Measurements from ENCODE around the gene COX19. TPM values are rescaled to one million over a fixed set of nuclear protein-coding genes. Genes with fewer than 3 reads are reported as not detected.

COX19 gene
- polyA plus RNA-seq, 3 donors: 7.4 to 15.0 (median 7.6) TPM

DNA sequence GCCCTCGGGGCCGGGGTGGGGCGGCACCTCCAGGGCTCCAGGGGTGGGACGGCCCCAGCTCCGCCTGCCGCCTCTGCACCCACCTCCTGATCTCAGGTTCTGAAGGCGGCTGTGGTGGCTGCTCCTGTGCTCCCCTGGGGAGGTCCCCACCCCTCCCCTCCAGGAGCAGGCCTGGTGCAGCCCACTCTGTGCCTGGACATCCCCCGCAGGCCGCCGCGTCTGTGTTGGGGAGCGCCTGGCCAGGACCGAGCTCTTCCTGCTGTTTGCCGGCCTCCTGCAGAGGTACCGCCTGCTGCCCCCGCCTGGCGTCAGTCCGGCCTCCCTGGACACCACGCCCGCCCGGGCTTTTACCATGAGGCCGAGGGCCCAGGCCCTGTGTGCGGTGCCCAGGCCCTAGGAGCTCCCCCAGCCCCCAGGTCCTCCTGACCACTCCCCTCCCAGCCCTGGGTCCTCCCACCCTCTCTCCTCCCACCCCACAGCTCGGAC lies 13.1 kb upstream of the COX19 start:
- peaks cover 0 to 2% (median 0%) of the 10 kb centered on the region in 7 donors for H3K9me3 Mint-ChIP-seq
- Histone ChIP-seq H3K4me2 (replicated peaks; ENCODE audit: extremely low read depth, low read length, poor library complexity, severe bottlenecking) (no peak overlapping the region), H3K9ac (ENCODE audit: insufficient read depth, low read length, poor library complexity, severe bottlenecking) (no peak overlapping the region), H2AFZ (ENCODE audit: insufficient read depth, low read depth, low read length, poor library complexity, severe bottlenecking) (no peak overlapping the region), H3K27ac (ENCODE audit: low read depth in 1 of 2, low read length in 2 of 2) (no peak overlapping the region), H3K4me1 (ENCODE audit: control insufficient read depth in 1 of 2, insufficient read depth in 2 of 2, low read length in 2 of 2) (peaks cover 4 to 5% of the 10 kb centered on the region in 2 donors), H3K4me3 (replicated peaks in 1 of 3; ENCODE audit: low read depth in 2 of 3, low read length in 3 of 3) (no peak overlapping the region), H4K20me1 (ENCODE audit: insufficient read depth, low read length) (no peaks in the 10 kb centered on the region), H3K36me3 (replicated peaks in 1 of 2; ENCODE audit: control insufficient read depth in 1 of 2, insufficient read depth in 2 of 2, low read length in 2 of 2) (no peaks in the 10 kb centered on the region), H3K9me3 (replicated peaks in 1 of 2; ENCODE audit: control insufficient read depth in 1 of 2, insufficient read depth in 1 of 2, low read length in 2 of 2) (no peaks in the 10 kb centered on the region), H3K79me2 (ENCODE audit: insufficient read depth, low read length) (no peaks in the 10 kb centered on the region), H3K27me3 (ENCODE audit: control insufficient read depth in 2 of 2, insufficient read depth in 2 of 2, low read length in 2 of 2) (peaks cover 0 to 21% of the 10 kb centered on the region in 2 donors)
- peaks cover 2% of the 10 kb centered on the region for H3K4me1 Mint-ChIP-seq
- peaks cover 8 to 49% (median 10%) of the 10 kb centered on the region in 3 donors for H3K27me3 Mint-ChIP-seq (ENCODE audit: low read depth in 3 of 3)
- no peak overlapping the region for H3K4me3 Mint-ChIP-seq
- DNase-seq: peak in 1 of 3 donors; percentile 24
- 19% methylated on average over 23 of the region's 24 CpGs for WGBS (ENCODE audit: insufficient coverage)
- H3K27ac Mint-ChIP-seq: no peak overlapping the region
- TF ChIP-seq, protein P1, sequence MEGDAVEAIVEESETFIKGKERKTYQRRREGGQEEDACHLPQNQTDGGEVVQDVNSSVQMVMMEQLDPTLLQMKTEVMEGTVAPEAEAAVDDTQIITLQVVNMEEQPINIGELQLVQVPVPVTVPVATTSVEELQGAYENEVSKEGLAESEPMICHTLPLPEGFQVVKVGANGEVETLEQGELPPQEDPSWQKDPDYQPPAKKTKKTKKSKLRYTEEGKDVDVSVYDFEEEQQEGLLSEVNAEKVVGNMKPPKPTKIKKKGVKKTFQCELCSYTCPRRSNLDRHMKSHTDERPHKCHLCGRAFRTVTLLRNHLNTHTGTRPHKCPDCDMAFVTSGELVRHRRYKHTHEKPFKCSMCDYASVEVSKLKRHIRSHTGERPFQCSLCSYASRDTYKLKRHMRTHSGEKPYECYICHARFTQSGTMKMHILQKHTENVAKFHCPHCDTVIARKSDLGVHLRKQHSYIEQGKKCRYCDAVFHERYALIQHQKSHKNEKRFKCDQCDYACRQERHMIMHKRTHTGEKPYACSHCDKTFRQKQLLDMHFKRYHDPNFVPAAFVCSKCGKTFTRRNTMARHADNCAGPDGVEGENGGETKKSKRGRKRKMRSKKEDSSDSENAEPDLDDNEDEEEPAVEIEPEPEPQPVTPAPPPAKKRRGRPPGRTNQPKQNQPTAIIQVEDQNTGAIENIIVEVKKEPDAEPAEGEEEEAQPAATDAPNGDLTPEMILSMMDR (IDR thresholded peaks at IDR 0.05): no peak
- intact Hi-C loops (cut with micrococcal nuclease): no loop called here
- H3K36me3 Mint-ChIP-seq: no peaks in the 10 kb centered on the region

DNA sequence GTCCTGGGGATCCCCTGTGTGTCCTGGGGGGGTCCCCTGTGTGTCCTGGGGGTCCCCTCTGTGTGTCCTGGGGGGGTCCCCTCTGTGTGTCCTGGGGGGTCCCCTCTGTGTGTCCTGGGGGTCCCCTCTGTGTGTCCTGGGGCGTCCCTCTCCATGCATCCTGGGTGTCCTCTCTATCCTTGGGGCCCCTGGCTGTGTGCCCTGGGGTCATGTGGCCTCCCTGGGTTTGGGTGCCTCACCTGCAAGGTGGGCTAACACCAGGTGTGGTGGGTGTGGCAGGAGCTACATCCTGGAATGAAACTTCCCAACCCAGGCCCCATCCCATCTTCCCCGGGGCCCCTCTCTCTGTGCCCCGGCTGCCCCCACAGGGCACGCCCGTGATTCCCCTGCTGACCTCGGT lies 12.6 kb upstream of the COX19 start:
- H2AFZ ChIP-seq (ENCODE audit: insufficient read depth, low read depth, low read length, poor library complexity, severe bottlenecking): no peak overlapping the region
- no peaks in the 10 kb centered on the region for H3K9me3 ChIP-seq (replicated peaks in 1 of 2; ENCODE audit: control insufficient read depth in 1 of 2, insufficient read depth in 1 of 2, low read length in 2 of 2)
- H3K4me3 ChIP-seq (replicated peaks in 1 of 3; ENCODE audit: low read depth in 2 of 3, low read length in 3 of 3): no peak overlapping the region
- intact Hi-C loops (cut with micrococcal nuclease): no loop called here
- H3K27me3 Mint-ChIP-seq (ENCODE audit: low read depth in 3 of 3): peaks cover 8 to 45% (median 10%) of the 10 kb centered on the region in 3 donors
- no peaks in the 10 kb centered on the region for H3K79me2 ChIP-seq (ENCODE audit: insufficient read depth, low read length)
- H3K4me1 ChIP-seq (ENCODE audit: control insufficient read depth in 1 of 2, insufficient read depth in 2 of 2, low read length in 2 of 2): peaks cover 2 to 4% of the 10 kb centered on the region in 2 donors
- H4K20me1 ChIP-seq (ENCODE audit: insufficient read depth, low read length): no peaks in the 10 kb centered on the region
- peaks cover 0 to 21% of the 10 kb centered on the region in 2 donors for H3K27me3 ChIP-seq (ENCODE audit: control insufficient read depth in 2 of 2, insufficient read depth in 2 of 2, low read length in 2 of 2)
- H3K27ac Mint-ChIP-seq: no peak overlapping the region
- peaks cover 0 to 2% (median 0%) of the 10 kb centered on the region in 7 donors for H3K9me3 Mint-ChIP-seq
- no peaks in the 10 kb centered on the region for H3K36me3 ChIP-seq (replicated peaks in 1 of 2; ENCODE audit: control insufficient read depth in 1 of 2, insufficient read depth in 2 of 2, low read length in 2 of 2)
- H3K4me3 Mint-ChIP-seq: no peak overlapping the region
- H3K4me1 Mint-ChIP-seq: peaks cover under 1% of the 10 kb centered on the region
- H3K36me3 Mint-ChIP-seq: no peaks in the 10 kb centered on the region
- no peak overlapping the region for H3K27ac ChIP-seq (ENCODE audit: low read depth in 1 of 2, low read length in 2 of 2)
- no peak overlapping the region for H3K4me2 ChIP-seq (replicated peaks; ENCODE audit: extremely low read depth, low read length, poor library complexity, severe bottlenecking)
- TF ChIP-seq, protein P1 (IDR thresholded peaks at IDR 0.05): no peak
- 35% methylated on average over 5 of the region's 6 CpGs for WGBS (ENCODE audit: insufficient coverage)
- H3K9ac ChIP-seq (ENCODE audit: insufficient read depth, low read length, poor library complexity, severe bottlenecking): no peak overlapping the region
- no peak for DNase-seq

Data from CD14-positive monocyte (primary cell).